ENCODE measurements around the gene GGTA1.

The GGTA1 gene

GRCh38 chr9:121499427-121500164, at the start of gene GGTA1:
Gene GGTA1 (minus strand): TSS chr9:121499844. CDS start chr9:121467922, 31,922 bp downstream.
- POLR2A ChIA-PET, result interaction anchor here (0.7 kb wide), 1 partner anchor 785 kb away, joined by 3 read pairs; no protein-coding TSS in a partner anchor
- no peak for TF ChIP-seq CTCF (IDR thresholded peaks at IDR 0.05; ENCODE audit: insufficient read depth, low read length, missing control alignments)
- CTCF ChIA-PET, result interaction anchor here (0.7 to 1.6 kb wide), 4 partner anchors 10 to 65 kb away, joined by 3 to 5 read pairs (median 4); no protein-coding TSS in a partner anchor

GRCh38 chr9:121548666-121549065, 49.0 kb upstream of the GGTA1 start:
- ChIA-PET CTCF (interaction anchor here (1.0 to 8.8 kb wide), 12 partner anchors 8 to 574 kb away, joined by 3 to 97 read pairs (median 8); no protein-coding TSS in a partner anchor), POLR2A (no interaction called here)
- DNase-seq (ENCODE audit: low read depth, low spot score), result no peak
- no peak overlapping the region for H3K4me3 ChIP-seq (ENCODE audit: low read depth, low read length)
- no peak for TF ChIP-seq CTCF (IDR thresholded peaks at IDR 0.05; ENCODE audit: insufficient read depth, low read length, missing control alignments)

More at GRCh38 chr9:121499427-121500164, at the start of gene GGTA1:
- peak within 1 kb of the TSS; percentile 49 for H3K4me3 ChIP-seq (ENCODE audit: low read depth, low read length)
- no peak for DNase-seq (ENCODE audit: low read depth, low spot score)

GRCh38 chr9:121545875-121546423, 46.3 kb upstream of the GGTA1 start:
- peak overlapping the region; percentile 23; the same call in 1 of the 2 replicates for H3K4me3 ChIP-seq (ENCODE audit: low read depth, low read length)
- DNase-seq (ENCODE audit: low read depth, low spot score), result peak; percentile 63

GRCh38 chr9:121545150-121545874, 45.7 kb upstream of the GGTA1 start:
- no peak overlapping the region for H3K4me3 ChIP-seq (ENCODE audit: low read depth, low read length)
- ChIA-PET CTCF (interaction anchor here (0.6 to 8.8 kb wide), 86 partner anchors 8 to 577 kb away, joined by 3 to 97 read pairs (median 5); partner anchors contain the start of gene DAB2IP), POLR2A (interaction anchor here (0.6 to 1.1 kb wide), 2 partner anchors 139 to 909 kb away, joined by 4 to 6 read pairs; no protein-coding TSS in a partner anchor)
- DNase-seq (ENCODE audit: low read depth, low spot score), result no peak
- no peak for TF ChIP-seq CTCF (IDR thresholded peaks at IDR 0.05; ENCODE audit: insufficient read depth, low read length, missing control alignments)

More at GRCh38 chr9:121545875-121546423, 46.3 kb upstream of the GGTA1 start:
- ChIA-PET POLR2A (interaction anchor here (0.6 to 1.1 kb wide), 3 partner anchors 106 to 908 kb away, joined by 3 to 6 read pairs (median 4); no protein-coding TSS in a partner anchor), CTCF (interaction anchor here (0.6 to 8.8 kb wide), 98 partner anchors 9 to 576 kb away, joined by 3 to 97 read pairs (median 4); partner anchors contain the start of gene DAB2IP)
- TF ChIP-seq CTCF (IDR thresholded peaks at IDR 0.05; ENCODE audit: insufficient read depth, low read length, missing control alignments), result peak; percentile 100

GRCh38 chr9:121542025-121542424, 42.4 kb upstream of the GGTA1 start:
- no peak for DNase-seq (ENCODE audit: low read depth, low spot score)
- CTCF ChIA-PET, result interaction anchor here (1.0 to 8.8 kb wide), 8 partner anchors 9 to 580 kb away, joined by 3 to 75 read pairs (median 6); no protein-coding TSS in a partner anchor
- POLR2A ChIA-PET, result no interaction called here
- no peak overlapping the region for H3K4me3 ChIP-seq (ENCODE audit: low read depth, low read length)
- no peak for TF ChIP-seq CTCF (IDR thresholded peaks at IDR 0.05; ENCODE audit: insufficient read depth, low read length, missing control alignments)
